Sigmoid colon (tissue), 4 donors: Measurements from ENCODE around the gene DYSF.

Experiments used
- CTCF ChIP-seq, 4 experiments: fragments of 450-650 bp in 3 of 4; fragments of 200-600 bp in 1 of 4; IDR thresholded peaks; one replicate each; pipeline ENCODE4 v1.5.1; 2016 to 2019; ENCODE audit warnings: antibody characterized with exemption in 4 of 4, mild to moderate bottlenecking in 3 of 4, moderate library complexity in 2 of 4
- EP300 ChIP-seq, 4 donors: sonication (generic); formaldehyde crosslinking; IDR thresholded peaks; one replicate each; pipeline ENCODE4 v1.6.1; 2017; ENCODE audit warnings: antibody characterized with exemption in 4 of 4
- POLR2A ChIP-seq, 2 donors: fragments of 450-650 bp; IDR thresholded peaks; one replicate each; pipeline ENCODE4 v1.6.1; 2016; ENCODE audit warnings: antibody characterized with exemption in 2 of 2, mild to moderate bottlenecking in 2 of 2, moderate library complexity in 2 of 2
- POLR2AphosphoS5 ChIP-seq, 4 donors: sonication (generic); formaldehyde crosslinking; IDR thresholded peaks; one replicate each; pipeline ENCODE4 v1.6.1; 2017; ENCODE audit warnings: antibody characterized with exemption in 4 of 4

- TF ChIP-seq CTCF (IDR thresholded peaks at IDR 0.05) (no peak), POLR2AphosphoS5 (IDR thresholded peaks at IDR 0.05) (no peak), POLR2A (IDR thresholded peaks at IDR 0.05) (no peak), EP300 (IDR thresholded peaks at IDR 0.05) (no peak)
Measured at GRCh38 chr2:71587509-71588073, 134.2 kb downstream of the DYSF start.
